ENCODE data around the gene GNG12. TPM values are rescaled to one million over a fixed set of nuclear protein-coding genes. Genes with fewer than 3 reads are reported as not detected.
A peak's percentile ranks its signal among the peaks of the same experiment; 100 is the strongest.

GNG12 gene
- total and polyA plus RNA-seq, 9 of the 15 experiments (the other 6 are each of a cell fraction or from before 2014, with no cell fraction given): 2.6 to 6.0 (median 4.1) TPM

- TF ChIP-seq ATF3 (IDR thresholded peaks at IDR 0.05) (peak; percentile 46), ATF3 (CRISPR knock-in tag; conservative IDR thresholded peaks at IDR 0.05) (no peak), XRCC5 (IDR thresholded peaks at IDR 0.05; ENCODE audit: low read depth, low read length) (no peak), SMARCA4 (IDR thresholded peaks at IDR 0.05) (0 out of 2 replicates have a peak, but pooled peaks have one; percentile 9), MED1 (CRISPR knock-in tag; IDR thresholded peaks at IDR 0.05; ENCODE audit: borderline replicate concordance) (no peak), ZFP36 (IDR thresholded peaks at IDR 0.05; ENCODE audit: low read depth, low read length, partially characterized antibody) (no peak), ESRRB (CRISPR knock-in tag; IDR thresholded peaks at IDR 0.05; ENCODE audit: borderline replicate concordance) (no peak), RERE (CRISPR knock-in tag; IDR thresholded peaks at IDR 0.05; ENCODE audit: borderline replicate concordance) (no peak), REST (IDR thresholded peaks at IDR 0.05; ENCODE audit: borderline replicate concordance) (no peak), REST (CRISPR knock-in tag; IDR thresholded peaks at IDR 0.05; ENCODE audit: low read depth) (no peak), SREBF2 (CRISPR knock-in tag; IDR thresholded peaks at IDR 0.05) (no peak)
- TF ChIP-seq, protein P1, sequence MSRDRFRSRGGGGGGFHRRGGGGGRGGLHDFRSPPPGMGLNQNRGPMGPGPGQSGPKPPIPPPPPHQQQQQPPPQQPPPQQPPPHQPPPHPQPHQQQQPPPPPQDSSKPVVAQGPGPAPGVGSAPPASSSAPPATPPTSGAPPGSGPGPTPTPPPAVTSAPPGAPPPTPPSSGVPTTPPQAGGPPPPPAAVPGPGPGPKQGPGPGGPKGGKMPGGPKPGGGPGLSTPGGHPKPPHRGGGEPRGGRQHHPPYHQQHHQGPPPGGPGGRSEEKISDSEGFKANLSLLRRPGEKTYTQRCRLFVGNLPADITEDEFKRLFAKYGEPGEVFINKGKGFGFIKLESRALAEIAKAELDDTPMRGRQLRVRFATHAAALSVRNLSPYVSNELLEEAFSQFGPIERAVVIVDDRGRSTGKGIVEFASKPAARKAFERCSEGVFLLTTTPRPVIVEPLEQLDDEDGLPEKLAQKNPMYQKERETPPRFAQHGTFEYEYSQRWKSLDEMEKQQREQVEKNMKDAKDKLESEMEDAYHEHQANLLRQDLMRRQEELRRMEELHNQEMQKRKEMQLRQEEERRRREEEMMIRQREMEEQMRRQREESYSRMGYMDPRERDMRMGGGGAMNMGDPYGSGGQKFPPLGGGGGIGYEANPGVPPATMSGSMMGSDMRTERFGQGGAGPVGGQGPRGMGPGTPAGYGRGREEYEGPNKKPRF (IDR thresholded peaks at IDR 0.05; ENCODE audit: low read depth, low read length): no peak
These were observed 180.5 kb downstream of the GNG12 start (continued) for GRCh38 chr1:67652800-67653199.

Measured in K562 (cell line).